Activated CD4-positive, alpha-beta T cell treated with anti-CD3 and anti-CD28 coated beads, Interleukin-2, Interleukin-4, amounts not matched to agents 100 ng/mL and 50 ng/mL, durations not matched to agents 16 hours and 8 hours (primary cell): Measurements from ENCODE around the gene CFAP299.
"Not testable (repeated sequence)": the region's sequence is repeated elsewhere in the genome, so short reads cannot be mapped to it uniquely, and the experiment has no call there.

Source experiments
- DNase-seq: peaks from one replicate; pipeline ENCODE4 v3.0.0-alpha.2; 2020; ENCODE audit warnings: low spot score

CFAP299 gene

DNA sequence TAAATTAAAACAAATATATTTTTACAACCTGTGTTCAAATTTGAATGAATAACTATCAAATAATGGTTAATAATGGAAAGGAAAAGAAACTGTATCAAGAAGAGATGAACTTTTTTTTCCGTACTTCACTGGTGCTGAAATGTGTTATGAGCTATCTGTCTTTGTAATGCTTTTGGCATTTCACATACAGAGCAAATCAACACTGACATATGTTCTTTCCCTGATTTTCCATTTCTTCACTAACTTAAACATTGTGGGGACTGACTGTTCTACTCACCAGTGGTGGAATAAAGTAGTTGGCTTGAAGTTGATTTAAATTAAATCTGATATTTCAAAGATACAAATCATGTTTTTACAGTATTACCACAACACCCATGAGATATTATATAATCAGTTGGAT lies 390.9 kb downstream of the CFAP299 start:
- no peak for DNase-seq

GRCh38 chr4:80730158-80730557 lies 394.6 kb downstream of the CFAP299 start:
- no peak for DNase-seq

DNA sequence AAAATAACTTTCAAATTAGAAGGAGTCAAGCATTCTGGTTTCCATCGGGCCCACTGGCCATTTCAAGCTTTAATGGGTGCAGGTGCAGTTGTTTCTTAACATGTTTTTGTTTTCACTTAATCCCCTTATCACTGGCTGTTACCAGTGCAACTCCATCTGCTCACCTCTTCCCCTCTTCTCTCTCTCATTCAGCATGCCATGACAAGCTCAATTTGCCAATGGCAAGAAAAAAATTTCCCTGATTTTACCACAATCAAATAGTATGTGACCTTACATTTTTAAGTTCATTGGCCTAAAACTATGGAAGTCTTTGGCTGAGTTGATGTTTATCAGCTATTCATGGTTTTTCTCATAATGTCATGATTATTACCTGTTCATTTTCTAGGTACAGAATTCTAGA lies 395.9 kb downstream of the CFAP299 start:
- no peak for DNase-seq

DNA sequence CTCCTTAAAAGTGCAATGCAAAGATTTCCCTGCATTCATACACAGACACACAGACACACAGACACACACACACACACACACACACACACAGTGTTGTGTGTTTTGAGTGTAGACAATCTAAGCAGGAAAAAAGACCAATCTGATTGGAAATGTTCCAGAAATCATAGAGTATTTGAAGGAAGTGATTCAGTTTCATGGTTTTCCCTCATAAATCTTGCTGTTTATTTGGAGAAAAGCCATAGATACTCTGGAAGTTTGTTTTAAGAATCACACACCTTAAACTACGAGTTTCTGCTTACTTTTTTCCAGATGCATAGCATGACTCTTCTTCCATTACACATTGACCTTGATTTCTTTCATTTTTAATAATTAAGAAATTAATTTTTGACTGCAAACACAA lies 396.5 kb downstream of the CFAP299 start:
- no peak for DNase-seq

- DNase-seq = no peak
These were observed 404.8 kb downstream of the CFAP299 start for GRCh38 chr4:80740375-80740774.

DNA sequence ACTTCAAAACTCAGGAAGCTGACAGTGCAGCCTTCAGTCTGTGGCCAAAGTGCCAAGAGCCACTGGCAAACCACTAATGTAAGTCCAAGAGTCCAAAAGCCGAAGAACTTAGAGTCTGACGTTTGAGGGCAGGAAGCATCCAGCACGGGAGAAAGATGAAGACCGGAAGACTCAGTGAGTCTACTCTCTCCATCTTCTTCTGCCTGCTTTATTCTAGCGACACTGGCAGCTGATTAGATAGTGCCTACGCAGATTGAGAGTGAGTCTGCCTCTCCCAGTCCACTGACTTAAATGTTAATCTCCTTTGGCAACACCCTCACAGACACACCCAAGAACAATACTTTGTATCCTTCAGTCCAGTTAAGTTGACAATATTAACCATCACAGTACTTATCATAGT lies 414.0 kb downstream of the CFAP299 start:
- DNase-seq = not testable (repeated sequence)

GRCh38 chr4:80751200-80751599 lies 415.7 kb downstream of the CFAP299 start:
- DNase-seq = no peak

DNA sequence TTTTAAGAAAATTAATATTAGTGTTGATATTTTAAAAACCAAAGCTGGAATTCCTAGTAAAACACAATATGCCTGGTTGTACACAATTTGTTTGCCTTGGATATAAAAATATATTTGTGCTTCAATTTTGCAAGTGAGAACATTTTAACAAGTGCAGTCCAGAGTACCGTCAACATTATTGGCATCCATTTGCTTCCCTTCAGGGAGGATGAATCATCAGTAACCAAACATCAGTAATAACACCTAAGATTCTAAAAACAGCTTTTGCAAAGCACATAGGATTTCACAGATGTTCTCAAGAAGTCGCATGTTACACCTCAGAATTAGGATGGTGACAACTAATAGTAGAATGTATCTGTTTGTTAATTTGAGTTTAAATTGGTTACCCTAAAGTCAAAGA lies 432.4 kb downstream of the CFAP299 start:
- no peak for DNase-seq

- DNase-seq = no peak
These were observed 440.6 kb downstream of the CFAP299 start for GRCh38 chr4:80776168-80776567.

DNA sequence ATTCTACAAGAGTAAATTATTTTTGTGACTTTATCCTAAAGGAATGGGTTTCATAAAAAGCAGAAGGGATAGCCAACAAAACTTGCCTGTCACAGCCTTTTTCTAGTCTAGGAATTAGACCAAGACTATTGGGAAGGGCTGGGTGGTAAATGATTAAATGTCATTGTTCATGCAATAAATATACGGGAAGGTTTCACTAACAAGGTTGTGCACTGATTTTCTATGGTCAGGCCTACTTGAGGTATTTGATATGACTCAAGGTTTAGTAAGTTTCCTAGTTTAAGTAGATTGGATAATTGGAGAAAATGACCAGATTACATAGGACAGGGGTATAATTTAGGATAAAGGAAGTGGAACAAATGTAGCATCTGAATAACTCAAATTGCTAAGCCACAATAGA lies 445.9 kb downstream of the CFAP299 start:
- DNase-seq = no peak

DNA sequence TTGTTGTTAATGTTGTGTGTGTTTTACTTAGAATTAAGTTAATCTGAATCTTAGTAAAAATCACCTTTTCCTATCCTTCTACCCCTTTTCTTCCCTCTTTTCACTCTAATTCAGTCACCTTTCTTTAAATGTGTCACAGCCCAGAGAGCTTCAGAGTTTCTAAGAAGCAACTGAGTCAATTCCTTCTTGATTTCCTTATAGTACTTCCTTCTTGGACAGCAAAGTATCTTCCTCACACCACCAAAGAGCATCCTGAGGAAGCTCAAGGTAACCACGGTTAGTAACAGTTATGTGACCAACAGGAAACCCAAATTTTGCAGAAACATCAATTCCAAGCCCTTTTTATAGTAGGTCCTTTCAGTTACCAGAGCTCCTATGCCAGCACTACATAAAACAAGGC lies 451.8 kb downstream of the CFAP299 start:
- peak; percentile 34 for DNase-seq

GRCh38 chr4:80788798-80789197 lies 453.3 kb downstream of the CFAP299 start:
- DNase-seq = no peak

GRCh38 chr4:80790152-80790551 lies 454.6 kb downstream of the CFAP299 start:
- DNase-seq = no peak

DNA sequence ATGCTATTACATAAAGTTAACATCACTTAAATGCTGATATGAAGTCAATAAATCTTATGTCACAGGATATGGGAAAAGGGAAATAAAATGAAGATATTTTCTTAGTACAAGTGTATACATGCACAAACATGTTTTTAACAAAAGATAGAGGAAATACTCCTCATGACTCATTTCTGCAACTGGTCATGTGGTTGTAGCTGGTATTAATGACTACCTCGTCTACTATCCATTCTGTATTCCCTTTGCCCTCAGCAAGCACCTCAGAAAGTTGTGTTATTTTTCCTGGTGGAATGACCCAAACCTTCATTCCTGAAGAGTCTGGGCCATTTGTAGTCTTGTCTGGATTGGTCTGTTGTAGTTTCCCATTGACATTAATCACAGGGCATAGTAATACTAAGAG lies 458.1 kb downstream of the CFAP299 start:
- not testable (repeated sequence) for DNase-seq

GRCh38 chr4:80798082-80798481 lies 462.6 kb downstream of the CFAP299 start:
- DNase-seq = no peak

- not testable (repeated sequence) for DNase-seq
These were observed 465.2 kb downstream of the CFAP299 start for GRCh38 chr4:80800719-80801118.

GRCh38 chr4:80803337-80803736 lies 467.8 kb downstream of the CFAP299 start:
- DNase-seq = no peak

DNA sequence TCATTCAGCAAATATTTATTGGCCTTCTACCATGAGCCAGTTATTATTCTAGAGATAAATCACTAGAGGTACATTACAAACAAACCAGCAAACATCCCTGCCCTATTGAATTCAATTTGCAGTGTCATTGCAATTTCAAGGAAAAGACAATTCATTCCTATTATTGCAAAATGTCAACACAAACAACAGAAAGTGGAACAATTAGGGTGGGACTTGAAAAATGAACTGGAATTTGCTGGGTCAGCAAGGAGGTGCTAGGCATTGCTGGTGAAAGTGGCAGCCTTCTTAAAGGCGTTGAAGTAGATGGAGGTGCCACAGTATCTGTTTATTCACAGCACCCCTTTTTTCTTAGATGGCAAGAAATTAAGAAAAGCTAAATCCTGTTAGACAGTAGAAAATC lies 470.9 kb downstream of the CFAP299 start:
- DNase-seq = no peak

DNA sequence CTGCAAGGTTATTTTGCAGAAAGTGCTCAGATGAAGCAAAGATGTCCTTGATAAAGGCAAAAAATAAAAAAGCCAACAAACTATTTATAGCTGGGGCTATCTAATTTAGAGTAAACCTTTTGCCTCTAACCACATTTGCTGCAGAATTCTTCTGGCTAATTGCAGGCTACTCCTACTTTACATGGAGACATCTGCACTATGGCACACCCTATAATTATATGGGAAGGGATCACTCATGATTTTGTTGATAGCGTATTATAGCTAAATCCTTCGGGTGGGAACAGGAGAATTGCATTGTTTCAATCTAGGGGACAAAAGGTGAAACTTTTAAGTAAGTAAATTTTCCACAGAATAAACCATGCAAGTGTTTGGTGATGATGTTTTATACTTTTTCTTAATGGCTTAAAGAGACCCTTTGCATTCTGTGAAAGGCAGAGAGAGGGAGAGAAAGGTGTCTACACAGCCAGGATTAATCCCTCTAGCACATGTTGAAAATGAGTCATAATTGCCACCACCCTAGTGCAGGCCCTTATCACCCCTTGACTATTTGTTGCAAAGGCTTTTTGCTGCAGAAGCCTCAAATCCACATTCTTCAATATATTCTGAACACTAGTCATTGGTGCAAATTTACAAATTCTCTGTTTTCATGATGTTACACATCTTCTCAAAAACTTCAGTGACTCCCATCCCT lies 473.7 kb downstream of the CFAP299 start:
- DNase-seq = no peak

DNA sequence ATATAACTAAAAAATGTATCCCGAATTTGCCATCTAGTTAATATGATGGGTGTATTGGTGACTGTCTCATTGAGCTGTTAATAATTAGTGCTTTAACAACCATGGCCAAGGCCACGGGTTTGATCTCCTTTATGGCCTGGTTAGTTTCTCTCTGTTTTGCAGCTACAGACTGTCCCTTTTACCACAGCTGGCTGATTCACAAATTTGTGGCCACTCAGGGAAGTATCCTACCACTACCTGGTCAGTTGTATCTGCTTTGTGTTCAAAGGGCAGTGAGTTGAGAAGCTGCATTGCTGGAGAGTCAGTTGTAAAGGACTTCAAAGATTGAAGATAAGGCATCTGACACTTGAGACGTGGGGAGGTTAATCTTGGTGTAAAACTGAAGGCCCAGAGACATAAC lies 475.9 kb downstream of the CFAP299 start:
- DNase-seq = no peak

GRCh38 chr4:80812145-80812544 lies 476.6 kb downstream of the CFAP299 start:
- no peak for DNase-seq

GRCh38 chr4:80814266-80814665 lies 478.7 kb downstream of the CFAP299 start:
- no peak for DNase-seq

DNA sequence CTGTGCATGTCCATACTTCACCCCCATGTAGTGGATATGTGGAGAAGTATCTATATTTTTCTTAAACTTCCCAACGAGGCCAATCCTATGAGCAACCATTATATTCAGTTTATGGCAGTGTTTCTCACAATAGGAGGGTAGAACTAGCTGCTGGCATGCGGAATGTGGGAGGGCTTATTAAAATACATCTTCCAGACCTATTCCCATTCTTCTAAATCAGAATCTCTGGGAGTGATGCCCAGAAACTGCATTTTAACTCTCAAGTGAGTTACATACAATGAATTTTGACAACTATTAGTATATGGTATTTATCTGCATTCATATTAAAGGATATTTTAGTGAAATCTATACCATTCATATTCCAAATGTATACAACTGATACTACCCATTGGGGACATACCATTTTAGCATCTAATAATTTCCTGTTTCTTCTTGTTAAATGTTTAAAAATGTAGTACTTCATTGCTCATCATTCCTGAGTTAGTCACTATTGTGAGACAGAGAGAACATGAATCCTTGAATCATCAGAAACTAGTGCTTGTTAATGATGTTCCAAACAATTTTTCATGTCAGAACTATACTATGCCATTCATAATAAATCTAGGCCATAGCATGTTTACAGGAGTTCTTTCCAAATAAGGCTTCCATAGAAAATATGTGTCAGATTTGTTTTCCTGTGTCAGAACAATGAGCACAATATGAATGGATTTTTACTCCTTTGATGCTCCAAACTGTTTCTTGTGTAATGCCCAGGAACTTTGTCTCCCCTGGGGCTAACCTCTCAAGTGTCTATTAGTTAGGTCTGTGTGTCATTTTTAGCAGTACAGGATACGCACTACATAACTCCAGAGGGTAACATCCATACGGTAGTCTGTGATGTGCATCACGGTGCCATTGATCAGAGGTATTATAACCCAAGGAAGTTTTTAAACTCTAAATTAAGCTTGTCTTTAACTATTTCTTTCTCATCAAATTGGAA lies 496.1 kb downstream of the CFAP299 start:
- no peak for DNase-seq
